SK-N-MC (cell line): ENCODE results near the gene CTTN.

Source experiments
- EZH2 ChIP-seq: fragments of 200-600 bp; sonication (generic); IDR thresholded peaks from one replicate; pipeline ENCODE4 v1.6.1; 2017; ENCODE audit warnings: antibody characterized with exemption
- FOXP2 ChIP-seq: optimal IDR thresholded peaks from 2 replicates; pipeline ENCODE3; 2011; ENCODE audit warnings: mild to moderate bottlenecking, moderate library complexity; ENCODE audit not compliant: insufficient read depth; ENCODE audit errors: extremely low read length, control extremely low read depth
- POLR2AphosphoS5 ChIP-seq: IDR thresholded peaks from 2 replicates; pipeline ENCODE4 v1.6.1; 2012; ENCODE audit warnings: mild to moderate bottlenecking, low read depth, low read length, borderline replicate concordance

DNA sequence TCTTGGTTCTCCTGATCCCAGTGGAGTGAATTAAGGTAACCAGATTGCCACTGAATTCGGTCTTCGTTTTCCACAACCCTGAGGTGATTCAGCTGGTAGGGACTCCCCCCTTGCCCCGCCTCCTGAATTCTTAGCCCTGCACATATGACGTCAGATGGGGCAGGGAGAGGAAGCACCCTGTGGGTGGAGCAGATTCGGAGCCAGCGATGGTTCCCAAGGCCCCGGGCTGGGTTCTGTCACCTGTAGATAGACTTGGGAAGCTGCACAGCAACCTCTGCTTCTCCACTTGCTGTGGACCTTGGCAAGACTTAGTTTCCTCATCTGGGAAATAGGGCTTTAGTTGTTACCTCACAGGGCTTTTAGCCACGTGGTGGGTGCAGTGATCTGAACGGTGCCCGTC is 67.8 kb downstream of the CTTN start:
- TF ChIP-seq POLR2AphosphoS5 (no peak), EZH2 (no peak), FOXP2 (no peak)
